DOHH2 (cell line): Measurements from ENCODE around the gene ATP6V0B.

Source experiments
- H3F3A ChIP-seq: fragments of 200-600 bp; sonication (generic), shearing (Covaris generic); 2 replicates; pipeline ENCODE4 v1.6.0; 2016; ENCODE audit warnings: antibody characterized with exemption, mild to moderate bottlenecking; ENCODE audit not compliant: control insufficient read depth, insufficient read depth
- H3K27ac ChIP-seq: fragments of 200-600 bp; sonication (generic); 2 replicates; pipeline ENCODE4 v1.5.1; 2014; ENCODE audit warnings: low read depth, mild to moderate bottlenecking, low read length, moderate library complexity
- H3K27me3 ChIP-seq: fragments of 200-600 bp; sonication (generic); 2 replicates; pipeline ENCODE4 v1.6.1; 2014; ENCODE audit warnings: mild to moderate bottlenecking, low read length, mixed read lengths; ENCODE audit not compliant: control insufficient read depth
- H3K36me3 ChIP-seq: fragments of 200-600 bp; sonication (generic); 2 replicates; pipeline ENCODE4 v1.6.1; 2014; ENCODE audit warnings: mild to moderate bottlenecking, low read length, moderate library complexity, mixed read lengths; ENCODE audit not compliant: control insufficient read depth
- H3K4me1 ChIP-seq: fragments of 200-600 bp; sonication (generic); 2 replicates; pipeline ENCODE4 v1.6.1; 2014; ENCODE audit warnings: mild to moderate bottlenecking, low read length, mixed read lengths; ENCODE audit not compliant: control insufficient read depth
- H3K4me2 ChIP-seq: fragments of 200-600 bp; sonication (generic); 2 replicates; pipeline ENCODE4 v1.6.0; 2014; ENCODE audit warnings: mild to moderate bottlenecking, low read length, moderate library complexity
- H3K4me3 ChIP-seq: fragments of 200-600 bp; sonication (generic); 2 replicates; pipeline ENCODE4 v1.5.1; 2014; ENCODE audit warnings: mild to moderate bottlenecking, low read length, mixed read lengths
- H3K79me2 ChIP-seq: fragments of 200-600 bp; sonication (generic); 2 replicates; pipeline ENCODE4 v1.6.1; 2014; ENCODE audit warnings: mild to moderate bottlenecking, low read length, mixed read lengths; ENCODE audit not compliant: control insufficient read depth
- H3K9me2 ChIP-seq: fragments of 200-600 bp; sonication (generic); replicated peaks from 2 replicates; pipeline ENCODE4 v1.6.1; 2014; ENCODE audit warnings: mild to moderate bottlenecking, low read length, mixed read lengths; ENCODE audit not compliant: control insufficient read depth
- H3K9me3 ChIP-seq: fragments of 200-600 bp; sonication (generic); 2 replicates; pipeline ENCODE4 v1.6.1; 2014; ENCODE audit warnings: antibody characterized with exemption, low read length, mixed read lengths; ENCODE audit not compliant: control insufficient read depth, insufficient read depth
- H4K20me1 ChIP-seq: fragments of 200-600 bp; sonication (generic); 2 replicates; pipeline ENCODE4 v1.6.0; 2014; ENCODE audit warnings: low read depth, mild to moderate bottlenecking, antibody characterized with exemption, low read length, moderate library complexity; ENCODE audit not compliant: control insufficient read depth, insufficient read depth
- CTCF ChIP-seq: fragments of 200-600 bp; sonication (generic); IDR thresholded peaks from one replicate; pipeline ENCODE4 v1.5.1; 2014; ENCODE audit warnings: antibody characterized with exemption, mild to moderate bottlenecking, low read depth, low read length; ENCODE audit not compliant: poor library complexity, severe bottlenecking
- EZH2phosphoT487 ChIP-seq: fragments of 200-600 bp; sonication (generic); IDR thresholded peaks from 2 replicates; pipeline ENCODE4 v1.6.1; 2017; ENCODE audit warnings: borderline replicate concordance, mild to moderate bottlenecking, antibody characterized with exemption, low read length, moderate library complexity, mixed read lengths

ATP6V0B gene

DNA sequence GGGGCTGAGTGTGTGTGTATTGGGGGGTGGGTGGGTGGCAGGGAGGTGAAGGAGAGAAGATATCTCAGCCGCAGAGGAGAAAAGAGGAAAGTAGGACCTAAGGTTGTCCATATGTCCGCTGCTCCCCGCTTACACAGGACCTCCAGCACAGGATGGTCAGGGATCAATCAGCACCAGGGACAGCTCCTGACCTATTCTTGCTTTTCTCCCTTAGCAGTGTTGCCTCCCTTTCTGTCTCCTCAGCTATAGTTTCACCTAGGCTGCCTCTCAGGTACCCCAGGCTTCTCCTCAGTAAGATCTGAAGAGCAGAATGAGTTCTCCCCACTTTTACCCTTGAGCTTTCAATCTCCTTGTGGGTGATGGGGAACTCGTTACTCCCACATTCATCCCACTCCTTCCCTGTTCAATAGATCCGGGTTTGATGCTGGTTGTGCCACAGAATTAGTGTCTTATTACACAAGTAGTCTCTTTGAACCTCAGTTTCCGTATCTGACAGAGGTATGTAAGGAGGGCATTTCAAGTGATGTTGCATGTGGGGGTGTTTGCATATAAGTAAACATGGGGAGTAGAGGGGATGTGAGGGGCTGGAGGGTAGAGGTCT lies 6.3 kb upstream of the ATP6V0B start:
- TF ChIP-seq CTCF (no peak), EZH2phosphoT487 (no peak)
- Histone ChIP-seq H3K79me2 (peaks cover 21% of the 10 kb centered on the region), H3F3A (peaks cover 6% of the 10 kb centered on the region; the same call in 1 of the 2 replicates), H3K4me2 (no peak overlapping the region), H3K9me3 (no peaks in the 10 kb centered on the region), H3K4me3 (no peak overlapping the region), H3K9me2 (no peaks in the 10 kb centered on the region), H3K27me3 (no peaks in the 10 kb centered on the region), H3K4me1 (peaks cover 16% of the 10 kb centered on the region), H3K36me3 (peaks cover 30% of the 10 kb centered on the region), H3K27ac (no peak overlapping the region), H4K20me1 (no peaks in the 10 kb centered on the region)

- H3K36me3 ChIP-seq: peaks cover 36% of the 10 kb centered on the region
- no peaks in the 10 kb centered on the region for H3K9me3 ChIP-seq
- H3K4me1 ChIP-seq: peaks cover 25% of the 10 kb centered on the region
Measured at GRCh38 chr1:43969416-43969745, 5.4 kb upstream of the ATP6V0B start.

GRCh38 chr1:43969746-43970466 lies 4.9 kb upstream of the ATP6V0B start, which contains the start of gene DPH2:
TSS of gene DPH2 (plus strand) at chr1:43970010. CDS start at chr1:43970176, 166 bp downstream.
- no peak within 1 kb of the TSS for H3K27ac ChIP-seq

More at GRCh38 chr1:43969416-43969745, 5.4 kb upstream of the ATP6V0B start:
- H3F3A ChIP-seq: peaks cover 12% of the 10 kb centered on the region; the same call in 1 of the 2 replicates
- no peaks in the 10 kb centered on the region for H3K27me3 ChIP-seq
- peak overlapping the region; percentile 95 for H3K4me3 ChIP-seq
- peaks cover 21% of the 10 kb centered on the region for H3K79me2 ChIP-seq
- no peak for TF ChIP-seq CTCF
- H3K27ac ChIP-seq: no peak overlapping the region
- H4K20me1 ChIP-seq: no peaks in the 10 kb centered on the region
- H3K4me2 ChIP-seq: peak overlapping the region; percentile 89
- H3K9me2 ChIP-seq: no peaks in the 10 kb centered on the region

More at GRCh38 chr1:43969746-43970466, 4.9 kb upstream of the ATP6V0B start, which contains the start of gene DPH2:
- H3K4me1 ChIP-seq: peaks cover 25% of the 10 kb centered on the region
- TF ChIP-seq EZH2phosphoT487 (no peak), CTCF (peak; percentile 42)
- H3K27me3 ChIP-seq: no peaks in the 10 kb centered on the region
- H3K36me3 ChIP-seq: peaks cover 36% of the 10 kb centered on the region
- H3K9me2 ChIP-seq: no peaks in the 10 kb centered on the region
- no peaks in the 10 kb centered on the region for H4K20me1 ChIP-seq
- H3F3A ChIP-seq: peaks cover 12% of the 10 kb centered on the region; the same call in 1 of the 2 replicates
- no peaks in the 10 kb centered on the region for H3K9me3 ChIP-seq
- peak within 1 kb of the TSS; percentile 89 for H3K4me2 ChIP-seq
- peak within 1 kb of the TSS; percentile 95 for H3K4me3 ChIP-seq
- peaks cover 23% of the 10 kb centered on the region for H3K79me2 ChIP-seq
